ENCODE data around the gene EIF4E2. TPM values are rescaled to one million over a fixed set of nuclear protein-coding genes. Genes with fewer than 3 reads are reported as not detected.

The EIF4E2 gene
- total RNA-seq, 1 donor from 2014 or later: 45.3 TPM

- Histone ChIP-seq H3K27me3 (ENCODE audit: control insufficient read depth, insufficient read depth, low read length) (no peaks in the 10 kb centered on the region), H3K4me3 (ENCODE audit: low read depth, low read length) (no peak overlapping the region), H3K36me3 (ENCODE audit: control insufficient read depth, insufficient read depth, low read length) (no peaks in the 10 kb centered on the region)
- DNase-seq (ENCODE audit: low read depth) (no peak), FAIRE-seq (no peak)
- TF ChIP-seq CTCF (IDR thresholded peaks at IDR 0.05; ENCODE audit: insufficient read depth, low read length, severe bottlenecking): no peak
Observed at GRCh38 chr2:232604535-232604934, 54.0 kb downstream of the EIF4E2 start.

- Histone ChIP-seq H3K36me3 (ENCODE audit: control insufficient read depth, insufficient read depth, low read length) (no peaks in the 10 kb centered on the region), H3K4me3 (ENCODE audit: low read depth, low read length) (no peak overlapping the region), H3K27me3 (ENCODE audit: control insufficient read depth, insufficient read depth, low read length) (no peaks in the 10 kb centered on the region)
- DNase-seq (ENCODE audit: low read depth) (no peak), FAIRE-seq (no peak)
- TF ChIP-seq CTCF (IDR thresholded peaks at IDR 0.05; ENCODE audit: insufficient read depth, low read length, severe bottlenecking): no peak
Observed at GRCh38 chr2:232607011-232607410, 56.5 kb downstream of the EIF4E2 start.

GRCh38 chr2:232609607-232610006 is 59.1 kb downstream of the EIF4E2 start:
- TF ChIP-seq CTCF (IDR thresholded peaks at IDR 0.05; ENCODE audit: insufficient read depth, low read length, severe bottlenecking): no peak
- Histone ChIP-seq H3K36me3 (ENCODE audit: control insufficient read depth, insufficient read depth, low read length) (no peaks in the 10 kb centered on the region), H3K4me3 (ENCODE audit: low read depth, low read length) (no peak overlapping the region), H3K27me3 (ENCODE audit: control insufficient read depth, insufficient read depth, low read length) (no peaks in the 10 kb centered on the region)
- DNase-seq (ENCODE audit: low read depth): no peak
- FAIRE-seq: no peak

- Histone ChIP-seq H3K27me3 (ENCODE audit: control insufficient read depth, insufficient read depth, low read length) (no peaks in the 10 kb centered on the region), H3K36me3 (ENCODE audit: control insufficient read depth, insufficient read depth, low read length) (no peaks in the 10 kb centered on the region), H3K4me3 (ENCODE audit: low read depth, low read length) (no peak overlapping the region)
- TF ChIP-seq CTCF (IDR thresholded peaks at IDR 0.05; ENCODE audit: insufficient read depth, low read length, severe bottlenecking): no peak
- DNase-seq (ENCODE audit: low read depth): no peak
- FAIRE-seq: no peak
Observed at GRCh38 chr2:232610081-232610480, 59.6 kb downstream of the EIF4E2 start.

GRCh38 chr2:232611061-232611460 is 60.6 kb downstream of the EIF4E2 start:
- no peak for TF ChIP-seq CTCF (IDR thresholded peaks at IDR 0.05; ENCODE audit: insufficient read depth, low read length, severe bottlenecking)
- DNase-seq (ENCODE audit: low read depth) (no peak), FAIRE-seq (no peak)

GRCh38 chr2:232611559-232612218 is 61.2 kb downstream of the EIF4E2 start:
- DNase-seq (ENCODE audit: low read depth): peak; percentile 81

More at GRCh38 chr2:232611061-232611460, 60.6 kb downstream of the EIF4E2 start:
- H3K27me3 ChIP-seq (ENCODE audit: control insufficient read depth, insufficient read depth, low read length): no peaks in the 10 kb centered on the region
- H3K36me3 ChIP-seq (ENCODE audit: control insufficient read depth, insufficient read depth, low read length): no peaks in the 10 kb centered on the region
- no peak overlapping the region for H3K4me3 ChIP-seq (ENCODE audit: low read depth, low read length)

More at GRCh38 chr2:232611559-232612218, 61.2 kb downstream of the EIF4E2 start:
- TF ChIP-seq CTCF (IDR thresholded peaks at IDR 0.05; ENCODE audit: insufficient read depth, low read length, severe bottlenecking): peak; percentile 87
- no peaks in the 10 kb centered on the region for H3K36me3 ChIP-seq (ENCODE audit: control insufficient read depth, insufficient read depth, low read length)
- H3K4me3 ChIP-seq (ENCODE audit: low read depth, low read length): no peak overlapping the region
- no peaks in the 10 kb centered on the region for H3K27me3 ChIP-seq (ENCODE audit: control insufficient read depth, insufficient read depth, low read length)
- FAIRE-seq: no peak

Measured in bronchial epithelial cell (primary cell).